PC-3 (cell line): ENCODE results near the gene IRAK4.

ENCODE experiments used
- EZH2phosphoT487 ChIP-seq: fragments of 300-600 bp; sonication (generic); IDR thresholded peaks from 2 replicates; pipeline ENCODE4 v1.6.1; 2018; ENCODE audit warnings: mild to moderate bottlenecking, antibody characterized with exemption, low read length, borderline replicate concordance
- TF ChIP-seq, protein P1 (sequence below): fragments of 300-600 bp; sonication (generic); conservative IDR thresholded peaks from 2 replicates; pipeline ENCODE4 v1.5.1; 2017; ENCODE audit warnings: antibody characterized with exemption, low read depth, mild to moderate bottlenecking, low read length

DNA sequence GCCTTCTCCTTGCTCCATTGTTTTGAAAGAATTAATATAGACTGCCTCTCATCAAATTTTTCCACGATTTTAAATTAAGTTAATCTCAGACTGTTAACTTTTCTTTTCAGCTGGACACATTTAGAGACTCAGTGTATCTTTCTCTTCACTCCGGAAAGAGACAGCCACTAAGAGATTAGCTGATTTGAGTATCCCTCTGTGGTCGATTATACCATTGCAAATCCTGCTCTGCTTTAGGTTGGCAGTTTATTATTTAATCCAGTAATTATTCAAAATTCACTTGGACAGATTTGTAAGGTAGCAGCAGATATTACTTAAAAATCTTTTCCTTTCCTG, 48.0 kb downstream of the IRAK4 start:
- TF ChIP-seq, protein P1, sequence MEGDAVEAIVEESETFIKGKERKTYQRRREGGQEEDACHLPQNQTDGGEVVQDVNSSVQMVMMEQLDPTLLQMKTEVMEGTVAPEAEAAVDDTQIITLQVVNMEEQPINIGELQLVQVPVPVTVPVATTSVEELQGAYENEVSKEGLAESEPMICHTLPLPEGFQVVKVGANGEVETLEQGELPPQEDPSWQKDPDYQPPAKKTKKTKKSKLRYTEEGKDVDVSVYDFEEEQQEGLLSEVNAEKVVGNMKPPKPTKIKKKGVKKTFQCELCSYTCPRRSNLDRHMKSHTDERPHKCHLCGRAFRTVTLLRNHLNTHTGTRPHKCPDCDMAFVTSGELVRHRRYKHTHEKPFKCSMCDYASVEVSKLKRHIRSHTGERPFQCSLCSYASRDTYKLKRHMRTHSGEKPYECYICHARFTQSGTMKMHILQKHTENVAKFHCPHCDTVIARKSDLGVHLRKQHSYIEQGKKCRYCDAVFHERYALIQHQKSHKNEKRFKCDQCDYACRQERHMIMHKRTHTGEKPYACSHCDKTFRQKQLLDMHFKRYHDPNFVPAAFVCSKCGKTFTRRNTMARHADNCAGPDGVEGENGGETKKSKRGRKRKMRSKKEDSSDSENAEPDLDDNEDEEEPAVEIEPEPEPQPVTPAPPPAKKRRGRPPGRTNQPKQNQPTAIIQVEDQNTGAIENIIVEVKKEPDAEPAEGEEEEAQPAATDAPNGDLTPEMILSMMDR: no peak
- no peak for TF ChIP-seq EZH2phosphoT487
